ENCODE data around the gene RBCK1. TPM values are rescaled to one million over a fixed set of nuclear protein-coding genes. Genes with fewer than 3 reads are reported as not detected.

RBCK1 gene
- total RNA-seq, 1 experiment from 2014 or later, result 53.9 TPM

Other genes with a start within 250 kb of the RBCK1 start
- gene DEFB128, start 218.6 kb upstream of the RBCK1 start, total RNA-seq (2014; rRNA removed; shearing (Covaris generic)), result not detected in 2 replicates
- not detected in 2 replicates for gene DEFB129, start 181.0 kb upstream of the RBCK1 start, total RNA-seq (2014; rRNA removed; shearing (Covaris generic))
- not detected in 2 replicates for gene DEFB132, start 150.6 kb upstream of the RBCK1 start, total RNA-seq (2014; rRNA removed; shearing (Covaris generic))
- 1.7 and 2.1 TPM in 2 replicates for gene C20orf96, start 117.5 kb upstream of the RBCK1 start, total RNA-seq (2014; rRNA removed; shearing (Covaris generic))
- 24.0 and 27.9 TPM in 2 replicates for gene ZCCHC3, start 110.7 kb upstream of the RBCK1 start, total RNA-seq (2014; rRNA removed; shearing (Covaris generic))
- 14.7 and 15.7 TPM in 2 replicates for gene SOX12, start 82.7 kb upstream of the RBCK1 start, total RNA-seq (2014; rRNA removed; shearing (Covaris generic))
- 31.6 and 48.5 TPM in 2 replicates for gene NRSN2, start 61.2 kb upstream of the RBCK1 start, total RNA-seq (2014; rRNA removed; shearing (Covaris generic))
- gene TRIB3, start 27.5 kb upstream of the RBCK1 start, total RNA-seq (2014; rRNA removed; shearing (Covaris generic)), result 11.7 and 17.6 TPM in 2 replicates
- gene TBC1D20, start 54.2 kb downstream of the RBCK1 start, total RNA-seq (2014; rRNA removed; shearing (Covaris generic)), result 10.9 and 14.0 TPM in 2 replicates
- gene CSNK2A1, start 135.5 kb downstream of the RBCK1 start, total RNA-seq (2014; rRNA removed; shearing (Covaris generic)), result 124 and 187 TPM in 2 replicates
- 4.2 and 5.1 TPM in 2 replicates for gene TCF15, start 202.0 kb downstream of the RBCK1 start, total RNA-seq (2014; rRNA removed; shearing (Covaris generic))
- gene SRXN1, start 244.9 kb downstream of the RBCK1 start, total RNA-seq (2014; rRNA removed; shearing (Covaris generic)), result 27.3 and 34.7 TPM in 2 replicates

All from H7 (cell line).